Karpas-422 (cell line): ENCODE measurements around the gene GID4. TPM values are rescaled to one million over a fixed set of nuclear protein-coding genes. Genes with fewer than 3 reads are reported as not detected.

Experiments
- DNase-seq: peaks from one replicate; pipeline ENCODE4 v3.0.0-alpha.2; 2015
- H2AFZ ChIP-seq: fragments of 200-600 bp; sonication (generic); 2 replicates; pipeline ENCODE4 v1.6.1; 2014; ENCODE audit warnings: antibody characterized with exemption, low read length, mixed read lengths
- H3K27ac ChIP-seq: fragments of 200-600 bp; sonication (generic); 2 replicates; pipeline ENCODE4 v1.5.1; 2014; ENCODE audit warnings: mild to moderate bottlenecking, low read length, moderate library complexity
- H3K27me3 ChIP-seq: fragments of 200-600 bp; sonication (generic); 2 replicates; pipeline ENCODE4 v1.6.1; 2014; ENCODE audit warnings: low read length, mixed read lengths
- H3K36me3 ChIP-seq: fragments of 200-600 bp; sonication (generic); 2 replicates; pipeline ENCODE4 v1.6.1; 2014; ENCODE audit warnings: low read length, mixed read lengths; ENCODE audit not compliant: insufficient read depth
- H3K4me1 ChIP-seq: fragments of 200-600 bp; sonication (generic); 2 replicates; pipeline ENCODE4 v1.6.1; 2014; ENCODE audit warnings: mild to moderate bottlenecking, low read length, mixed read lengths
- H3K4me2 ChIP-seq: fragments of 200-600 bp; sonication (generic); 2 replicates; pipeline ENCODE4 v1.6.1; 2014; ENCODE audit warnings: low read length, low read depth, mild to moderate bottlenecking; ENCODE audit not compliant: poor library complexity, severe bottlenecking
- H3K4me3 ChIP-seq: fragments of 200-600 bp; sonication (generic); 2 replicates; pipeline ENCODE4 v1.5.1; 2014; ENCODE audit warnings: mild to moderate bottlenecking, antibody characterized with exemption, low read length, mixed read lengths
- H3K79me2 ChIP-seq: fragments of 200-600 bp; sonication (generic); 2 replicates; pipeline ENCODE4 v1.6.1; 2014; ENCODE audit warnings: mild to moderate bottlenecking, low read length, mixed read lengths
- H3K9ac ChIP-seq: fragments of 200-600 bp; sonication (generic); 2 replicates; pipeline ENCODE4 v1.6.0; 2014; ENCODE audit warnings: low read length
- H3K9me2 ChIP-seq: fragments of 200-600 bp; sonication (generic), shearing (Covaris generic); replicated peaks from 2 replicates; pipeline ENCODE4 v1.6.0; 2014; ENCODE audit warnings: mild to moderate bottlenecking, low read length, moderate library complexity; ENCODE audit not compliant: insufficient read depth
- H3K9me3 ChIP-seq: fragments of 300-700, 200-600 bp; sonication (generic); 2 replicates; pipeline ENCODE4 v1.6.1; 2014; ENCODE audit warnings: low read length, mixed read lengths
- H4K20me1 ChIP-seq: fragments of 200-600 bp; sonication (generic); 2 replicates; pipeline ENCODE4 v1.6.1; 2014; ENCODE audit warnings: mild to moderate bottlenecking, antibody characterized with exemption, low read length, low read depth; ENCODE audit not compliant: insufficient read depth
- total RNA-seq: library from RNA; depleted of rRNA; stranded (reverse); fragments of >200 nt; shearing (Covaris generic); gene quantifications from 2 replicates; pipeline ENCODE4 v1.2.3, GENCODE V29; 2014; ENCODE audit warnings: low replicate concordance

Gene GID4
- total RNA-seq, 1 experiment from 2014 or later, result 8.9 TPM

- no peaks in the 10 kb centered on the region for H3K9me3 ChIP-seq
- peaks cover 77% of the 10 kb centered on the region for H3K79me2 ChIP-seq
- H3K4me3 ChIP-seq, result peak overlapping the region; percentile 81; the same call in 1 of the 2 replicates
- H3K27ac ChIP-seq, result peak overlapping the region; percentile 23; the same call in 1 of the 2 replicates
- no peaks in the 10 kb centered on the region for H3K9me2 ChIP-seq
- no peak for DNase-seq
- no peak overlapping the region for H2AFZ ChIP-seq
- no peaks in the 10 kb centered on the region for H3K27me3 ChIP-seq
- peaks cover under 1% of the 10 kb centered on the region; the same call in 1 of the 2 replicates for H3K36me3 ChIP-seq
- no peaks in the 10 kb centered on the region for H4K20me1 ChIP-seq
- peak overlapping the region; percentile 82 for H3K9ac ChIP-seq
- H3K4me2 ChIP-seq, result peak overlapping the region; percentile 89
- peaks cover 52% of the 10 kb centered on the region for H3K4me1 ChIP-seq
Measured at GRCh38 chr17:18041776-18042175, 2.6 kb downstream of the GID4 start.

GRCh38 chr17:18042983-18043382 is 3.8 kb downstream of the GID4 start:
- no peaks in the 10 kb centered on the region for H3K27me3 ChIP-seq
- H3K79me2 ChIP-seq, result peaks cover 65% of the 10 kb centered on the region
- H3K9me3 ChIP-seq, result no peaks in the 10 kb centered on the region
- H3K4me2 ChIP-seq, result peak overlapping the region; percentile 89
- H4K20me1 ChIP-seq, result no peaks in the 10 kb centered on the region
- H3K4me1 ChIP-seq, result peaks cover 41% of the 10 kb centered on the region
- no peak for DNase-seq
- peak overlapping the region; percentile 24; the same call in 1 of the 2 replicates for H3K27ac ChIP-seq
- no peak overlapping the region for H3K4me3 ChIP-seq
- peaks cover 7% of the 10 kb centered on the region; the same call in 1 of the 2 replicates for H3K36me3 ChIP-seq
- no peaks in the 10 kb centered on the region for H3K9me2 ChIP-seq
- no peak overlapping the region for H2AFZ ChIP-seq
- no peak overlapping the region for H3K9ac ChIP-seq

- no peaks in the 10 kb centered on the region for H3K9me3 ChIP-seq
- H3K79me2 ChIP-seq, result peaks cover 60% of the 10 kb centered on the region
- H3K4me1 ChIP-seq, result peaks cover 38% of the 10 kb centered on the region
- H3K27ac ChIP-seq, result peak overlapping the region; percentile 24; the same call in 1 of the 2 replicates
- peaks cover 7% of the 10 kb centered on the region; the same call in 1 of the 2 replicates for H3K36me3 ChIP-seq
- H3K9me2 ChIP-seq, result no peaks in the 10 kb centered on the region
- no peak overlapping the region for H3K4me3 ChIP-seq
- H3K9ac ChIP-seq, result no peak overlapping the region
- no peak overlapping the region for H2AFZ ChIP-seq
- H3K27me3 ChIP-seq, result no peaks in the 10 kb centered on the region
- H4K20me1 ChIP-seq, result no peaks in the 10 kb centered on the region
- peak; percentile 55 for DNase-seq
- peak overlapping the region; percentile 89 for H3K4me2 ChIP-seq
Measured at GRCh38 chr17:18043491-18043890, 4.3 kb downstream of the GID4 start.

- peaks cover 54% of the 10 kb centered on the region for H3K79me2 ChIP-seq
- peaks cover 38% of the 10 kb centered on the region for H3K4me1 ChIP-seq
- H3K4me2 ChIP-seq, result no peak overlapping the region
- H4K20me1 ChIP-seq, result no peaks in the 10 kb centered on the region
- H3K9ac ChIP-seq, result no peak overlapping the region
- no peak overlapping the region for H2AFZ ChIP-seq
- peaks cover 7% of the 10 kb centered on the region; the same call in 1 of the 2 replicates for H3K36me3 ChIP-seq
- H3K9me2 ChIP-seq, result no peaks in the 10 kb centered on the region
- H3K9me3 ChIP-seq, result no peaks in the 10 kb centered on the region
- no peak for DNase-seq
- H3K27ac ChIP-seq, result no peak overlapping the region
- H3K27me3 ChIP-seq, result no peaks in the 10 kb centered on the region
- no peak overlapping the region for H3K4me3 ChIP-seq
Measured at GRCh38 chr17:18044609-18045008, 5.4 kb downstream of the GID4 start.

GRCh38 chr17:18045691-18046350 is 6.6 kb downstream of the GID4 start:
- peaks cover 45% of the 10 kb centered on the region for H3K79me2 ChIP-seq
- H4K20me1 ChIP-seq, result no peaks in the 10 kb centered on the region
- H3K9ac ChIP-seq, result no peak overlapping the region
- no peak overlapping the region for H2AFZ ChIP-seq
- H3K36me3 ChIP-seq, result peaks cover 7% of the 10 kb centered on the region; the same call in 1 of the 2 replicates
- H3K4me1 ChIP-seq, result peaks cover 31% of the 10 kb centered on the region
- no peaks in the 10 kb centered on the region for H3K9me3 ChIP-seq
- no peak overlapping the region for H3K4me2 ChIP-seq
- no peaks in the 10 kb centered on the region for H3K27me3 ChIP-seq
- no peak overlapping the region for H3K4me3 ChIP-seq
- DNase-seq, result peak; percentile 66
- no peaks in the 10 kb centered on the region for H3K9me2 ChIP-seq
- no peak overlapping the region for H3K27ac ChIP-seq

- no peaks in the 10 kb centered on the region for H3K9me2 ChIP-seq
- peaks cover 19% of the 10 kb centered on the region for H3K36me3 ChIP-seq
- no peaks in the 10 kb centered on the region for H3K27me3 ChIP-seq
- peaks cover 8% of the 10 kb centered on the region for H3K4me1 ChIP-seq
- no peaks in the 10 kb centered on the region for H3K9me3 ChIP-seq
- DNase-seq, result no peak
- H2AFZ ChIP-seq, result no peak overlapping the region
- H3K79me2 ChIP-seq, result peaks cover 5% of the 10 kb centered on the region; the same call in 1 of the 2 replicates
- no peak overlapping the region for H3K4me2 ChIP-seq
- no peak overlapping the region for H3K27ac ChIP-seq
- H3K9ac ChIP-seq, result no peak overlapping the region
- H4K20me1 ChIP-seq, result no peaks in the 10 kb centered on the region
- no peak overlapping the region for H3K4me3 ChIP-seq
Measured at GRCh38 chr17:18055597-18055996, 16.4 kb downstream of the GID4 start.

GRCh38 chr17:18056214-18056613 is 17.0 kb downstream of the GID4 start:
- no peak overlapping the region for H3K9ac ChIP-seq
- H3K4me3 ChIP-seq, result no peak overlapping the region
- no peaks in the 10 kb centered on the region for H3K9me2 ChIP-seq
- H3K4me2 ChIP-seq, result no peak overlapping the region
- peaks cover 5% of the 10 kb centered on the region; the same call in 1 of the 2 replicates for H3K79me2 ChIP-seq
- H3K9me3 ChIP-seq, result no peaks in the 10 kb centered on the region
- H3K27ac ChIP-seq, result no peak overlapping the region
- no peak overlapping the region for H2AFZ ChIP-seq
- no peak for DNase-seq
- H3K36me3 ChIP-seq, result peaks cover 19% of the 10 kb centered on the region
- no peaks in the 10 kb centered on the region for H4K20me1 ChIP-seq
- H3K4me1 ChIP-seq, result peaks cover 8% of the 10 kb centered on the region
- no peaks in the 10 kb centered on the region for H3K27me3 ChIP-seq

GRCh38 chr17:18059283-18059682 is 20.1 kb downstream of the GID4 start:
- peaks cover 5% of the 10 kb centered on the region; the same call in 1 of the 2 replicates for H3K79me2 ChIP-seq
- peaks cover 23% of the 10 kb centered on the region for H3K36me3 ChIP-seq
- H3K4me1 ChIP-seq, result peaks cover 8% of the 10 kb centered on the region
- H3K4me2 ChIP-seq, result no peak overlapping the region
- H3K9me2 ChIP-seq, result no peaks in the 10 kb centered on the region
- no peaks in the 10 kb centered on the region for H3K9me3 ChIP-seq
- no peaks in the 10 kb centered on the region for H4K20me1 ChIP-seq
- no peak overlapping the region for H2AFZ ChIP-seq
- no peaks in the 10 kb centered on the region for H3K27me3 ChIP-seq
- no peak overlapping the region for H3K27ac ChIP-seq
- no peak for DNase-seq
- H3K9ac ChIP-seq, result no peak overlapping the region
- H3K4me3 ChIP-seq, result no peak overlapping the region
